LNCAP (cell line): Measurements from ENCODE around the gene RPUSD3.

Source experiments
- TF ChIP-seq, protein P1 (sequence below): fragments of 450-650 bp; IDR thresholded peaks from 2 replicates; pipeline ENCODE4 v1.5.1; 2017; ENCODE audit warnings: mild to moderate bottlenecking

Gene RPUSD3

DNA sequence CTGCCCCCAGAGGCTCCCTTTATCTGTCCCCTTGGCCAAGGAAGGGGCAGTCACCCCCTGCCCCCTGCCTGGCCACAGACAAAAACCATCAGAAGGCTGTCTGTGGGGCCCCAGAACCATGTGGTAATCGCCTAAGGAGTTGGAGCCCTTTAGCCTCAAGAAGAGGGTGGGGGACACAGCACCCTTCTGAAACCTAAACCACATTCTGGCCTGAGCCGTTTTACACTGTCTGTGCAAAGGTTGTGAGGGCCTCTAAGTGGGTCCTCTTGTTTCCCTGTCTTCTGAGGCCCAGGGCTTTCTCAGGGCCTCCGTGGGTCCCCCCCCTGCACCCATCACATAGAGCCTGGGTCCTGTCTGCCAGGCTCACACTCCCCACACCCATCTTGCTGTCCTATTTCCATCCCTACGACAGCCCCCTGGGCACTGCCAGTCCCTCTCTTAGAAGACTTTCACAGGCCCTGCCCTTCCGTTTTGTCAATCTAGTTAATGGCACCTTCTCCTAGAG lies 17.9 kb upstream of the RPUSD3 start:
- TF ChIP-seq, protein P1, sequence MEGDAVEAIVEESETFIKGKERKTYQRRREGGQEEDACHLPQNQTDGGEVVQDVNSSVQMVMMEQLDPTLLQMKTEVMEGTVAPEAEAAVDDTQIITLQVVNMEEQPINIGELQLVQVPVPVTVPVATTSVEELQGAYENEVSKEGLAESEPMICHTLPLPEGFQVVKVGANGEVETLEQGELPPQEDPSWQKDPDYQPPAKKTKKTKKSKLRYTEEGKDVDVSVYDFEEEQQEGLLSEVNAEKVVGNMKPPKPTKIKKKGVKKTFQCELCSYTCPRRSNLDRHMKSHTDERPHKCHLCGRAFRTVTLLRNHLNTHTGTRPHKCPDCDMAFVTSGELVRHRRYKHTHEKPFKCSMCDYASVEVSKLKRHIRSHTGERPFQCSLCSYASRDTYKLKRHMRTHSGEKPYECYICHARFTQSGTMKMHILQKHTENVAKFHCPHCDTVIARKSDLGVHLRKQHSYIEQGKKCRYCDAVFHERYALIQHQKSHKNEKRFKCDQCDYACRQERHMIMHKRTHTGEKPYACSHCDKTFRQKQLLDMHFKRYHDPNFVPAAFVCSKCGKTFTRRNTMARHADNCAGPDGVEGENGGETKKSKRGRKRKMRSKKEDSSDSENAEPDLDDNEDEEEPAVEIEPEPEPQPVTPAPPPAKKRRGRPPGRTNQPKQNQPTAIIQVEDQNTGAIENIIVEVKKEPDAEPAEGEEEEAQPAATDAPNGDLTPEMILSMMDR: no peak

DNA sequence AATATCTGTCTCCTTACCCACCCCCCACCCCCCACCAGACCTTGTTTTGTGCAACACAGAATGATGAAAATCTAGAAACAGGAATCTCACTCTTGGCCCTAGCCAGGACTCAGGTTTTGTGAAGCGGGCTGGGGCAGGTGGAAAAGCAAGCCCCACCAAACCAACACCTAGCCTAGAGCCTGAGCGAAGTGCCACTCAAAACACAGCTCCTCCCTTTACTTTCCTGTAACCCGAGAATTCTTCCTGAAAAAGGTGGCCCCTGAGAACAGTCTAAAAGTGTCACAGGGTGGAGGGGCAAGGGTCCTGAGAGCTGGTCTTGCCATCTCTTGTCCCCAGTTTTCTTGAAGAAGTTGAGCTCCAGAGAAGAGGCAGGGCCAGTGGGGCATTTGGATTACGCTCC lies 17.4 kb upstream of the RPUSD3 start:
- TF ChIP-seq, protein P1: no peak

GRCh38 chr3:9859530-9860025 lies 15.8 kb upstream of the RPUSD3 start:
- TF ChIP-seq, protein P1: no peak

GRCh38 chr3:9855594-9855993 lies 11.8 kb upstream of the RPUSD3 start:
- TF ChIP-seq, protein P1: no peak

DNA sequence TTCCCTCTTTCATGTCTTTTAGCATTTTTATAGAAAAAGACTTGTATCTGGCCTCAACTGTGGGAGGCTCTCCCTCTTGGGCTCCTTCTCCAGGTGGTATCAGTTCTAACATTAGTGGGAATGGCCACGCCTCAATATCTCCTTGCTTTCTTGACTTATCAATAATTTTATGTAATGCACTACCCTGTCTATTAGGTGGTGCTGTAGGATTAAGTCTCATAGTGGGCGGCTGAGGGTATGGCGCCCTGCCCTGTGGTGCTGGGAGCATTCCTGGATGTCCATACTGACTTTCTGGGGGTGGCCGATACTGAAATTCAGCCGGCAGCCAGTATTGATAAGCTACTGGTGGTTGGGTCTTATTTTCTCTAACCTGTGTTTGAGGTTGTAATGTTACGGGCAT lies 8.7 kb upstream of the RPUSD3 start:
- TF ChIP-seq, protein P1: no peak

DNA sequence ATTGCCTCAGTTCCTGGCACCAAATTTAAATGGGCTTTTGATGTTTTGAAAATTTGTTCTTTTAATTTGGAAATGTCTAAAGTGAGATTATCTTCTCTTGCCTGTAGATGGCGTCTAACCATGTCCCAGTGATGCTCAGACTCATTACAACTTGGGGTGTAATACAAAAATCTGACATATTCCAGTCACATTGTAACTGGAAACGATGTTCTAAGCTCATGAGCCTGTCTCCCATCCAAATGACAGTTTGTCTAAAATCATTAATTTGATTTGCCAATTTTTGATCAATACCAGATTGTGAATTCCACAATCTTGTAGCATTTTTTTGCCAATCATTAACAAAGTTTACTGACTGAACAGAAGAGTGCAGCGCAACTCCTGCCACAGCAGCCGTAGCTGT lies 5.1 kb upstream of the RPUSD3 start:
- TF ChIP-seq, protein P1: peak; percentile 68

DNA sequence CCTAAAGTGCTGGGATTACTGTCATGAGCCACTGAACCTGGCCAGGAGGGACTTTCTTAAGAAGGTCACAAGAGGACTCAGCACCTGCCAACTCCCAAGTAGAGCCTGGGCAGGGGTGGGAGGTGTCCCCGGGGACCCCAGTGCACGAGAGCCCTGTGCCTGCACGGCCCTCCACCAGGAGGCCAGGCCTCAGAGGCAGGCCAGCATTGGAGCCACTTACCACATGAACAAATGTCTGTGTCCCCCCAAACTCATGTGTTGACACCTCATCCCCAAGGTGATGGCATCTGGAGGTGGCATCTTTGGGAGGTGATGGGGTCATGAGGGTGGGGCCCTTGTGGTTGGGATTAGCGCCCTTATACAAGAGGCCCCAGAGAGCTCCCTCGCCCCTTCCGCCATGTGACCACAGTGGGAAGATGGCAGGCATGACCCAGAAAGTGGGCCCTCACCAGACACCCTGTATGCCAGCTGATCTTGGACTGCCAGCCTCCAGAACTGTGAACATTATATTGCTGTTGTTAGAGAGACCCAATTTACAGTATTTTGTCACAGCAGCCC lies 3.2 kb upstream of the RPUSD3 start:
- TF ChIP-seq, protein P1: no peak

- TF ChIP-seq, protein P1: no peak
These were observed 2.4 kb upstream of the RPUSD3 start for GRCh38 chr3:9846231-9846630.
